ENCODE results near the gene GRAP. TPM values are rescaled to one million over a fixed set of nuclear protein-coding genes. Genes with fewer than 3 reads are reported as not detected.

Gene GRAP
- polyA plus RNA-seq, 3 donors from 2014 or later = 5.2 to 19.0 (median 18.3) TPM

- peaks cover 0 to 6% (median 4%) of the 10 kb centered on the region in 3 donors for H3K36me3 Mint-ChIP-seq
- no peak overlapping the region for H3K4me3 Mint-ChIP-seq
- no peaks in the 10 kb centered on the region for H3K9me3 Mint-ChIP-seq
- DNase-seq = no peak
- H3K27me3 Mint-ChIP-seq (ENCODE audit: low read depth in 3 of 3) = peaks cover 0 to 6% (median 2%) of the 10 kb centered on the region in 3 donors
- H3K4me1 Mint-ChIP-seq = peaks cover 7 to 24% of the 10 kb centered on the region in 2 donors
- H3K27ac Mint-ChIP-seq = no peak overlapping the region
Observed at GRCh38 chr17:18984273-18985114, 62.3 kb downstream of the GRAP start.

- H3K27me3 Mint-ChIP-seq (ENCODE audit: low read depth in 3 of 3) = peaks cover 0 to 3% (median 3%) of the 10 kb centered on the region in 3 donors
- peaks cover 0 to 6% (median 4%) of the 10 kb centered on the region in 3 donors for H3K36me3 Mint-ChIP-seq
- H3K4me1 Mint-ChIP-seq = peaks cover 1 to 10% of the 10 kb centered on the region in 2 donors
- H3K4me3 Mint-ChIP-seq = no peak overlapping the region
- H3K9me3 Mint-ChIP-seq = no peaks in the 10 kb centered on the region
- no peak for DNase-seq
- H3K27ac Mint-ChIP-seq = no peak overlapping the region
Observed at GRCh38 chr17:18981642-18982424, 64.9 kb downstream of the GRAP start.

DNA sequence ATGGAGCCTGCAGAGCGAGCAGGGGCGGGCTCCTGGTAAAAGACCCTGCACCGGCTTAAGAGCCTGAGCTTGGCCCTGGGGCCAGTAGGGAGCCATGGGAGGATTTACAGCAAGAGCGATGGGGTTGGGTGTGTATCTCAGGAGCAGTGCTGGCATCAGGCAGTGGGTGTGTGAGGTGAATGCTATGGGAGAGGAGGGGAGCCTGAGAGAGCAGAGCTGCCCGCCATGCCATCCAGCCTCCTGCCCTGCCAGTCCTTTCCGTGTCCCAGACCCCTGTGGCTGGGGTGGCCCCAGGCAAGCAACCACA is 65.5 kb downstream of the GRAP start:
- Mint-ChIP-seq H3K36me3 (peaks cover 0 to 6% (median 4%) of the 10 kb centered on the region in 3 donors), H3K27me3 (ENCODE audit: low read depth in 3 of 3) (peaks cover 0 to 2% (median 2%) of the 10 kb centered on the region in 3 donors), H3K4me3 (no peak overlapping the region), H3K9me3 (no peaks in the 10 kb centered on the region), H3K4me1 (peaks cover 0 to 5% of the 10 kb centered on the region in 2 donors), H3K27ac (no peak overlapping the region)
- DNase-seq = no peak

- Mint-ChIP-seq H3K27ac (no peak overlapping the region), H3K4me3 (no peak overlapping the region), H3K4me1 (no peaks in the 10 kb centered on the region), H3K27me3 (ENCODE audit: low read depth in 3 of 3) (peaks cover 0 to 2% (median 2%) of the 10 kb centered on the region in 3 donors), H3K36me3 (peaks cover 0 to 3% (median 0%) of the 10 kb centered on the region in 3 donors), H3K9me3 (no peaks in the 10 kb centered on the region)
- DNase-seq = no peak
Observed at GRCh38 chr17:18980682-18981334, 65.9 kb downstream of the GRAP start.

- DNase-seq = no peak
- H3K36me3 Mint-ChIP-seq = peaks cover 0 to 3% (median 0%) of the 10 kb centered on the region in 3 donors
- no peaks in the 10 kb centered on the region for H3K9me3 Mint-ChIP-seq
- no peak overlapping the region for H3K27ac Mint-ChIP-seq
- H3K27me3 Mint-ChIP-seq (ENCODE audit: low read depth in 3 of 3) = peaks cover 0 to 2% (median 2%) of the 10 kb centered on the region in 3 donors
- no peak overlapping the region for H3K4me3 Mint-ChIP-seq
- H3K4me1 Mint-ChIP-seq = no peaks in the 10 kb centered on the region
Observed at GRCh38 chr17:18978655-18979054, 68.1 kb downstream of the GRAP start.

DNA sequence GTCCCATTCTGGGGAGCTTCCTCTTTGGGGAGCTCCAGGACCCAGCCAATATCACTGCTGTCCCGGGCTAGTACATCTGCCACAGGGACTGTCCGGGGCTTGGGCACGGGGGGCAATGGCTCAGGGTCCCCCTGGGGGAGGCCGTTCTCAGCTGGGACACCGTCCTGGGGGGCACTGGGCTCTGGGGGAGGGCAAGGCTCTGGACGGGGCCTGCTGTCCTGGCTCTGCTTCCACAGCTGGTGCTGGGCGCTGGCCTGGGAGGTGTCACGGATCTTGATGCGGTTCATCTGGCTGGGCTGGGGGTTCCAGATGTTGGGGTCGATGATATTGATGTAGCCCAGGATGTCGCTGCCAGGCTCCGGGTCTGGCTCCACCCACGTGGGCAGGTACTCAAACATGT is 68.7 kb downstream of the GRAP start:
- no peaks in the 10 kb centered on the region for H3K9me3 Mint-ChIP-seq
- H3K36me3 Mint-ChIP-seq = peaks cover 0 to 3% (median 0%) of the 10 kb centered on the region in 3 donors
- H3K4me1 Mint-ChIP-seq = no peaks in the 10 kb centered on the region
- no peak overlapping the region for H3K27ac Mint-ChIP-seq
- peaks cover 0 to 2% (median 2%) of the 10 kb centered on the region in 3 donors for H3K27me3 Mint-ChIP-seq (ENCODE audit: low read depth in 3 of 3)
- H3K4me3 Mint-ChIP-seq = no peak overlapping the region
- DNase-seq = no peak

GRCh38 chr17:18977646-18978045 is 69.1 kb downstream of the GRAP start:
- H3K27ac Mint-ChIP-seq = no peak overlapping the region
- H3K9me3 Mint-ChIP-seq = no peaks in the 10 kb centered on the region
- DNase-seq = no peak
- H3K4me3 Mint-ChIP-seq = no peak overlapping the region
- no peaks in the 10 kb centered on the region for H3K4me1 Mint-ChIP-seq
- H3K36me3 Mint-ChIP-seq = peaks cover 0 to 3% (median 0%) of the 10 kb centered on the region in 3 donors
- peaks cover 0 to 2% (median 2%) of the 10 kb centered on the region in 3 donors for H3K27me3 Mint-ChIP-seq (ENCODE audit: low read depth in 3 of 3)

DNA sequence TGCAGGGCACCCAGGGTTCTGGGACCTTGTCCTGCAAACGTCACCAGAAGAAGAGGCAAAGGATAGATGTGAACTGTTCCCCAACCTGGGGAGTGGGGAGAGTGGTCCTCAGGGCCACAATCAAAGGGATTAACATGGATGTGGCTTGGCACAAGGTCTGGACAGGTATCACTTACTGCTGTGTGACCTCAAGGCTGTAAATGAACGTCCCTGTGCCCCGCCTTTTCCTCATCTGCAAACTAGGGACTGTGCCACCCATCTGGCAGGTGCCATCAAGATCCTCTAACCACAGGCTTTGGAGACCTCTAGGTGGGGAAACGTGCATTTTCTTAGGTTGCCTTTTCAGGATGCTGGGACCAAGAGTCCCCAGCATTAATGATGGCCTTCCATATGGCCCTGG is 69.7 kb downstream of the GRAP start:
- Mint-ChIP-seq H3K27ac (no peak overlapping the region), H3K9me3 (no peaks in the 10 kb centered on the region), H3K27me3 (ENCODE audit: low read depth in 3 of 3) (peaks cover 0 to 2% (median 2%) of the 10 kb centered on the region in 3 donors), H3K4me1 (no peaks in the 10 kb centered on the region), H3K4me3 (no peak overlapping the region), H3K36me3 (peaks cover 0 to 3% (median 0%) of the 10 kb centered on the region in 3 donors)
- no peak for DNase-seq

DNA sequence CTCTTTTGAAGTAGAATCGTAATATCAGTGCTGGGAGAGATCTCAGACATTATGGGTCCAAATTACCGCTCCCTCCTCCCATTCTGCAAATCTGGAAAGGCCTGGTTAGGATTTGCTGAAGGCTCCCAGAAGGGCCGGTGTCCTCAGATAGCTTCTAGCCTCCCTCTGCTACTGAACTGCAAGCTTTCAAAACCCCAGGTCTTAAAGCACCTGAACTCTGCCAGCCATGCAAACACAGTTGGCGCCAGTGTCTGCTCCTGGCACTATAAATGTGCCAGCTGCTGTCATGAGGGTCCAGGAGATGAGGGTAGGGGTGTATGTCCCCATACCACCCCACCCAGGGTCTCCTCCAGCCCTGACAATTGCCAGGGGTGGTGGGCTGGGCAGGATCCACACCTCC is 70.6 kb downstream of the GRAP start:
- Mint-ChIP-seq H3K9me3 (no peaks in the 10 kb centered on the region), H3K4me1 (no peaks in the 10 kb centered on the region), H3K36me3 (peaks cover 0 to 3% (median 0%) of the 10 kb centered on the region in 3 donors), H3K4me3 (no peak overlapping the region), H3K27ac (no peak overlapping the region), H3K27me3 (ENCODE audit: low read depth in 3 of 3) (peaks cover 0 to 2% (median 2%) of the 10 kb centered on the region in 3 donors)
- DNase-seq = no peak

GRCh38 chr17:18975597-18975996 is 71.2 kb downstream of the GRAP start:
- Mint-ChIP-seq H3K27me3 (ENCODE audit: low read depth in 3 of 3) (peaks cover 0 to 2% (median 2%) of the 10 kb centered on the region in 3 donors), H3K4me3 (no peak overlapping the region), H3K36me3 (peaks cover 0 to 3% (median 0%) of the 10 kb centered on the region in 3 donors), H3K27ac (no peak overlapping the region), H3K4me1 (no peaks in the 10 kb centered on the region), H3K9me3 (no peaks in the 10 kb centered on the region)
- DNase-seq = no peak

GRCh38 chr17:18974407-18975149 is 72.2 kb downstream of the GRAP start:
- Mint-ChIP-seq H3K27ac (no peak overlapping the region), H3K27me3 (ENCODE audit: low read depth in 3 of 3) (peaks cover 0 to 2% (median 0%) of the 10 kb centered on the region in 3 donors), H3K4me1 (peaks cover 0 to 3% of the 10 kb centered on the region in 2 donors), H3K4me3 (no peak overlapping the region), H3K36me3 (peaks cover 0 to 6% (median 0%) of the 10 kb centered on the region in 3 donors), H3K9me3 (no peaks in the 10 kb centered on the region)
- DNase-seq = no peak

DNA sequence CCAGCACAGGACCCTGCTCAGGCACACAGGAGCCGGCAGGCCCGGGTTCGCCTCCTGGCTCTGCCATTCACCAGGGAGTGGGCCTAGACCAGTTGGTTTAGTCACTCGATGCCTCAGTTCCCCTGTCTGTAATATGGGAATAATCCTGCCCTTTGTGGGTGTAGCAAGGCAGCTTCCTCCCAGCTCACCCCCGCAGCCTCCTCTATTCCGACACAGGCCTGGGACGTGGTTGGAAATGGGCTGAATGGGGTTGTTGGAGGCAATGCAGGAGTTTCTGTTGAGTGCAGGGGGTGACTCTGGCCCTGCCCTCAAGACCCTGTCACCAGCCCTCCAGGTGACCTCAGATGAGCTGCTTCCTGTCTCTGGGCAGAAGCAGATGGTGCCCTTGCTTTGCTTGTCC is 75.0 kb downstream of the GRAP start:
- peaks cover 0 to 2% (median under 1%) of the 10 kb centered on the region in 3 donors for H3K27me3 Mint-ChIP-seq (ENCODE audit: low read depth in 3 of 3)
- no peak for DNase-seq

More for the DNA sequence above, 75.0 kb downstream of the GRAP start:
- peaks cover 0 to 6% (median 0%) of the 10 kb centered on the region in 3 donors for H3K36me3 Mint-ChIP-seq
- H3K27ac Mint-ChIP-seq = no peak overlapping the region
- peaks cover 0 to 4% of the 10 kb centered on the region in 2 donors for H3K4me1 Mint-ChIP-seq
- no peak overlapping the region for H3K4me3 Mint-ChIP-seq
- H3K9me3 Mint-ChIP-seq = no peaks in the 10 kb centered on the region
